NCI-H2196 treated with DMSO at 0.1 percent for 48 hours (cell line): ENCODE data around the gene ACAD9.
A peak's percentile ranks its signal among the peaks of the same experiment; 100 is the strongest.
"Not testable (repeated sequence)": the region's sequence is repeated elsewhere in the genome, so short reads cannot be mapped to it uniquely, and the experiment has no call there.

ENCODE experiments used
- DNase-seq: peaks from one replicate; lab custom pipeline; 2025; ENCODE audit not compliant: unreplicated experiment; lab: John Stamatoyannopoulos, UW

ACAD9 gene

DNA sequence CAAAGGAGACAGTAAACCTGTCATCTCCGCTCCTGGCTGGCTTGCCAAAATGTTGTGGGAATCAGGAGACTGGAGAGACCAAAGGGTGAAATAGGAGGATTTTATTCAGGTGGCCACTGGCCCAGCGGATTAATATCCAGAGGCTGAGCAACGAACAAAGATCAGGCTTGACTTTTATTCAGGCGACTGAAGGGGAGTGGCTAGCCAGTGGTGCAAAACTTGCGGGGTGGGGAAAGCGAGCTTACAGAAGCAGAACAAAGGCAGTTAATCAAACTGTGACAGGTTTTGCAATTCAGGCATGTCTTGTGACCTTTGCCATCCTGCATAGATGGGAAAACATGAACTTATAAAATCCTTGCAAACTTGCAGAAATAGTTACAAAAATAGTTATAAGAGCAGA, 19.8 kb upstream of the ACAD9 start:
- no peak for DNase-seq

DNA sequence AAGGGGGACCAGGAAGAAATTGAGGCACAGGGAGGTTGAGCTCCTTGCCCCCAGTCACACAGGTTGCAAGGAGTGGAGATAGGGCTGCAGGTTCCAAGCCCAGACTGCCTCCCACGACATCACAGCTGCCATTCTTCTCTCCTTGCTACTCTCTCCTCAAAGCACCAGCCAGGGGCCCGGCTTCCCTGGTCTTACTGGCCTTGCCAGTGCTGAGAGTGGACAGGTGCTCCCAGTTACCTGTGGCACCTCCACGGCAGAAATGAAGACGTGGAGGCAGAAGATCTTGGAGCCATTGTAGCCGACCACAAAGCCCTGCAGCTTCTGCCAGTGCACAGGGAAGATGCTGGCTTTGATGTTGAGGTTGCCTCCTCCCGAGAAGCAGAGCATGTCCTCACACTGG, 17.9 kb upstream of the ACAD9 start:
- DNase-seq = no peak

DNA sequence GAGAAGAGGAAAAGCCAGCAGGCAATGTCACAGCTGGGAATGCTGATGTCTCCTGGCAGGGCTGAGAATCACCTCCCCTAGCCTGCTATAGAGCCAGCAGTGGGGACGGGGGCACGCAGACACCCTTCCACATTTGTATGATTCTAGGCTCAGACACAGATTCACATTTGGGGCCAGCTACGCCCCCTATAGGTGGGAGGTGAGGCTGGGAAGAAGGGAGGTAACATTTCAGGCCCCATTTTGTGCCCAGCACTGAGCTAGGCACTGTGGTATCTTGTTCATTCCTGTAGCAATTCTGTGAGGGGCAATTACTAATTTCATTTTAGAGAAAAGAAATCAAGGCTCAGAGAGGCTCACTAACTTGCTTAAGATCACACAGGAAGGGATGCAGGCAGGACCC, 15.9 kb upstream of the ACAD9 start:
- DNase-seq = no peak

DNA sequence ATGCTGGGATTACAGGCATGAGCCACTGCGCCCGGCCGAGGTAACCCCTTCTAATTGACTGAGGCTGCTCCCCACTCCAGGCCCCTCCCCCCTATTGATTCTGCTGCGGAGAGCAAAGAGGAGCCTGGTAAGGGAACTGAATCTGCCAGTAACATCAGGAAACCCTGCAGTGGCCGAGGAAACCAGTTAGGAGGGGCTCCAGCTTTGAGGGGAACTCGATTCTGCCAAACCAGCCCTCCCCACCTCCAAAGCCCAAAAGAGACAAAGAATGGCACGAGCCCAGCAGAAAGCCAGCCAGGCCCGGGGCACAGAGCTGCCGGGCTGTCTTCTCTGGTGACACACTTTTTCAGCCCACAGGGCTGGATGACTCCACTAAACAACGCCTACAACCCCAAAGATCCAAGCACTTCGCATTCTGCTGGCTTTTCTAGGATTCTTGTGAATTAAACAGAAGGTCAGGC, 15.0 kb upstream of the ACAD9 start:
- DNase-seq = no peak

DNA sequence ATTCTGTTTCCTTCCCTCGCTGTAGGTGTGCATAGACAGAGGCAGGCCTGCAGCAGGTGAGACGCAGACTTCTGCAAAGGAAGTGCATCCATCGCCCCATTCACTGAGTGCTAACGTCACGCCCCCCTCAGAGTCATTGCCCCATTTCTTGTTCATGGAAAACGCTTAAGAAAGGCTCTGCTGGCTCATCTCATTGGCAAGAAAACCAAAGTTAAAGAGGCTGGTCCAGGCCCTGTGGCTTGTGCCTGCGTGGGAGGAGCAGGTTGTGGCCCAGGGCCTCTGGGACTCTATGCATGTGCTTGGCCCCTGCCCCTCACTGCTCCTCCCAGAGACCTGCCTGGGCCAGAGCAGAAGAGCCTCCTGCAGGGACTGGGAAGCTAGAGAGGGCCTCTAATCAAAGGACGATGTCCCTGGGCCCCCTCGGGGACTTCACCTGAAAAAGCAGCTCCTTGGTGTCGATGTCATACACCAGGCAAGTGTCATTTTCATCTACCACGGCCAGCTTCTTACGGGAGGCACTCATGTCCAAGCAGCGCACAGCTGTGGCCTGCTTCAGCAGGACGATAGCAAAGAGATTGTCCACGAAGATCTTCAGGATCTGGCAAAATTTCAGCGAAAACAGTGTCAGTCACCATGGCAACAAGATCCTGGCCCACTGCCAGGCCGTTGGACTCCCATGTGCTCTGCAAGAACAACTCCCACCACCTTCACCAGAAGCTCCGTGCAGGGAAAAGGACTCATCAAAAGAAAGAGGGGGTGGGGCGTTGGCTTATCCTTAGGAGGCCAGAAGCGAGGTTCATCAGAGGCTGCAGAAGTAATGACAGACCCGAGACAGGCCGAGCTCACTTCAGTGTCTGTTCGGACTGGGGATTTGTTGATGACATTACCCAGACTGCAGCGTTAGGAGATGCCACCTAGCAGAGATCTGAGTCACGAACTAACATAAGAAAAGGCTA, 14.3 kb upstream of the ACAD9 start:
- DNase-seq = not testable (repeated sequence)

DNA sequence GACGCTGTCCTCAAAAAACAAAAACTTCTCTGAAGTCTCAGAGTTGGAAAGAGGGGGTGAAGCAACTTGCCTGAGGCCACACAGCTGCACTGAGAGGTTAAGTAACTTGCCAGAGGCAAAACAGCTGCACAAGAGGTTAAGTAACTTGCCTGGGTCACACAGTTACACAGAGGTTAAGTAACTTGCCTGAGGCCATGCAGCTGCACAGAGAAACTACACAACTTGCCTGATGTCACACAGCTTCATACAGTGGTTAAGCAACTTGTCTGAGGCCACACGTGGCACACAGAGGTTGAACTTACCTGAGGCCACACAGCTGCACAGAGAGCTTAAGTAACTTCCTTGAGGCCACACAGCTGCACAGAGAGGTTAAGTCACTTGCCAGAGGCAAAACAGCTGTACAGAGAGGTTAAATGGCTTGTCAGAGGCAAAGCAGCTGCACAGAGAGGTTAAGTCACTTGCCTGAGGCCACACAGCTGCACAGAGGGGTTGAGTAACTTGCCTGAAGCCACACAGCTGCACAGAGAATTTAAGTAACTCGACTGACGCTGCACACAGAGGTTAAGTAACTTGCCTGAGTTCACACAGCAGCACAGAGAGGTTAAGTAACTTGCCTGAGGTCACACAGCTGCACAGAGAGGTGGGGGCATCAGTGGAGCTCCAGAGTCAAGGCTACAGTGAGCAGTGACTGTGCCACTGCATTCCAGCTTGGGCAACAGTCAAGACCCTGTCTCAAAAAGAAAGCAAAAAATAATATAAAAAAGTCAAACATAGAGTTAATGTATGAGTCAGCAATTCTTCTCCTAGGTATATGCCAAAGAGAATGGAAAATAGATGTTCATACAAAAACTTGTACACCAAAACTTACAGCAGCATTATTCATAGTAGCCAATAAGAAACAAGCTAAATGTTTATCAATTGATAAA, 12.0 kb upstream of the ACAD9 start:
- DNase-seq = no peak

DNA sequence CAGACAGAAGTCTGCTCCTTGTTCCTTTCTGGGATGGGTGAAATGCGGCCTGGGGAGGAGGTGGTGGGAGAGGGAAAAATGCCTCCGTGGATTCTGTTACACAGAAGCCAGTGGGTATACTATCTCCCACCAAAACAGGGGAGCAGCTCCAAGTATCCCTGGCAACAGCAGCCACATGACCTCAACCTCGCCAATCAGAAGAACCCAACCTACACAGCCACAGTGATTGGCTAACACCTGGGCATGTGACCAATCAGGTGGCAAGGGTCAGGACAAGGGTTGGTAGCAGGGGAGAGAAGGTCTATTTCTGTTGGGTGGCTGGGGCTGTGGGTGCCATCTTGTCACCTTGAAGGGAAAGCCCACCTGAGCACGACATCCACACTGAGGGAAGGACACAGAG, 9.1 kb upstream of the ACAD9 start:
- DNase-seq = no peak

DNA sequence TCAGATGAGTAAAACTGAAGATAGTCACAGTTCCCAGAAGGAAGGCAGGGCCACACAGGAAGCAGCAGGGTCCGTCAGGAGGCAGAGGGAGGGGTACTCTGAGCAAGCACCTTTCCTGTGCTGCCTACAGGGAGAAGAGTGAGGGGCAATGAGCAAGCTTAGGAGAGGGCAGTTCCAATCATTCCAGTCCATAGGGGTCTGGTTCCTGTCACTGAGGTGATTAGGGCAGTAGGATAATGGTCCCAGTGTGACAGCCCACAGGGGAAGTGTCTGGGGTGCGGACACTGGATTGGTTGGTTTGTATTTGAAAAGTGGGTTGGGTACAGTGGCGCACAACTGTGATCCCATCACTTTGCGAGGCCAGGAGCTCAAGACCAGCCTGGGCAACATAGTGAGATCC, 7.1 kb upstream of the ACAD9 start:
- DNase-seq = no peak

DNA sequence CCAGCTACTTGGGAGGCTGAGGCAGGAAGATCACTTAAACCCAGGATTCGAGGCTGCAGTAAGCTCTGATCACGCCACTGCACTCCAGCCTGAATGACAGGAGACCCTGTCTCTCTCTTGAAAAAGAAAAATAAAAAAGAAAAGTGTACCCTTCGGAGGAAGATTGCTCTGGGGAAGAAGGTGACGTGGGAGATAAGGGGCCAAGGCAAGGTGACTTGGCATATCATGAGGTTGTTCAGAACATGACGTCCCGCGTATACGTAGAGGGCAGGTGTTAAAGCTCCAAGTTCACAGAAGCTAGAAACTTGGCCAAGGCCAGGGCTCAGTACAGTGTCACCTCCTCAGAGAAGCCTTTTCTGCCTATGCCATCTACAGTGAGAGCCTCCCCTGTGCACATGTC, 6.7 kb upstream of the ACAD9 start:
- DNase-seq = no peak

DNA sequence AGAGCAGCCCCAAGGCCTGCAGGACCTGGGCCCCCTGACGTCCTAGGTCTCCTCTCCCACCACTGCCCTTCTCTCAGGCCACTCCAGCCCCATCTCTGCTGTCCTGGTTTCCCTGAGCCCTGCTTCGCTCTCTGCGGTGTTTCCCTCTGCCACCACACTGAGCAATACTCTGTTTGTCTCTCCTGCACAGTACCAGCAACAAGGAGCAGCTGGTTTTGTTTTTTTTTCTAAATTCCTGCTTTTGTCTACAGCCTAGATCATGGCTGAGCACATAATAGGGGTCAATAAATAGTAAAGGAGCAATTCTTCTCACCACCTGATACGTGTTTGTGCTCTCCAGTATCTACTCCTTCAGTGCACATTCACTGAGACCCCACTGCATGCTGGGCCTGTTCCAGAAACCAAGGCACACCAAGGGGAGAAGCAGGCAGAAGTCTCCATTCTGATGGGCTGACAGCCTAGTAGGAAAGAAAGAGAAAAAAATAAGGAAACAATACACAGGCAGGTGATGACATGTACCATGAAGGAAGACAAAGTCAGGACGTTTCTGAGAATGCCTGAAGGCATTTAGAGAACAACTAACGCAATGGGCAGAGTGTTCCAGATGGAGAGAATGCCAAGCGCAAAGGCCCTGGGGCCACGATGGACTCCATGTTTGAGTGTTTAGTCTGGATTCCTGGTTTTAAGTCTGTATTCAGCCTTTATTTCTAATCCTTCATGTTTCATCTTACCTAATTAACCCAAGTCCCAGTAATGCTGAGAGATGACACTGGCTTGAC, 6.0 kb upstream of the ACAD9 start:
- DNase-seq = no peak

DNA sequence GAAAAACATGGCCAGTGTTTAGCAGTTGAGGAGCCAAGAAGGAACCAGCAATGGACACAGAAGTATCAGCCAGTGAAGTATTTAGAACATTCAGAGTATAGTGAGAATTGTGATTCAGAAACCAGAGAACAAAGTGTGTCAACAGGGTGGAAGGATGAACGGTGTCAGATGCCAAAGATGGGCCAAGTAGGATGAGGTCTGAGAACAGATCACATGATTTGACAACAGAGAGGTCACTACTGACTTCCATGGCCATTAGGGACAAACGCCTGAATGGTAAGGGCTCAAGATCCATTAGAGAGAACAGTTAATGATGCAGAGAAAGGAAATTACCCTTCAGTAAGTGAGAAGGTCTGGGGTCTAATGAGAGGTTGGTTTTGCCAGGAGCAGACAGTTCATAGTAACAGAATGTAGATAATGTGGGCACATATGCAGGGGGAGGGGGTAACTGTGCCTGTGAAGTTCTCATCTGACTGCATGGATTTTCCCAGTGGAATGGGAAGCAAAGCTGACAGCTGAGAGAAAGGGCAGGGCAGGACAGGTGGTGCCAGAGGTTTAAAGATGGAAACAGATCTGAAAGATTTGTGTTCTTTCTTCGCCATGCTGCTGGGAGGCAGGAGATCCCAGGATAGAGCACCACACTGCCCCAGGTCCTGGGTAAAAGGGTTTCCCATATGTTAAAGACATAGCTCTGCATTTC, 4.8 kb upstream of the ACAD9 start:
- no peak for DNase-seq

DNA sequence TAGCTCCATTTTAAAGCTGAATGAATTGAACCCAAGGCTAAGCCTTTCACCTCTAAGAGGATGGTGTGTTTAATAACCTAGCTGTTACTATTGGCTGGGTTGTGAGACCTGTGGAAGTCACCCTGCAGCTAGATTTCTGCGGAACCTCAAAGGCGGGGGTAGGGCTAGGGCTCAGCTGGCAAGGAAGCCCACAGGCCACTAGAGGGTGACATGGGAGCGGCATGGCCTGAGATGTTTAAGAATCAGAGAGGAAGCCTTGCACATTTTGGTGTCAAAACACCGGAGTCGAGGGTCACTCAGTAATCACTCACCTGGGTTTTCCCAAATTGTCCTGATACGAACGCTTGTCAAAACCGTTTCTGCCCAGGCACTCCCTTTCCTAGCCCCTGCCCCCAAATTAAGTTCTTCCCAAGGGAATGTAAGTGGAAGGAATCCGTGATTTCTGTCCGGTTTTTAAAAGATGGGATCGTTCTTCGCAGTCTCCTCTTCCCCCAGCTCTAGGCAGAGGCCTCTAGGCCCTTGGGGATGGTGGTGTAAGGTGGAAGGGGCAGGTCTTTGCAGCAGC, 3.8 kb upstream of the ACAD9 start:
- DNase-seq = no peak

DNA sequence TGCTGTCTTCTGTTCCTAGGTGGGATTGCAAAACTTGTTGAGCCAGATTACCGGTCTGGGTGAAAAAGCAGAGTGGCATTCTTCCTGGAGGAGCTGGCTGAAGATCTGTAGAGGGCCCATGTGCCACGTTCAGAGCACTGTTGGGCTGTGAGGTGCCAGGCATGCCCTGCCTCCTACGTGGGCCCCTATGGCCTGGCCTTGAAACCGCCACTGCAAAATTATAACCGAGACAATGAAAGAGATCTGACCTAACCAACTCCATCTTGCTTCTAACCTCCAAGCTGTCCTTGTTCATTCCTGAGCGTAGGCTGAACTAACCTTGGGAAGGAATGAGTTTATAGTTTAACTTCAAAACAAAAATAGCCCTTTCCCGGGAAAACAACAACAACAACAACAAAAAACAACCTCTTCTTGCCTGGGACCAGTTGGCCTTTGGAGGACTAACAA, 1.4 kb upstream of the ACAD9 start:
- DNase-seq = no peak

DNA sequence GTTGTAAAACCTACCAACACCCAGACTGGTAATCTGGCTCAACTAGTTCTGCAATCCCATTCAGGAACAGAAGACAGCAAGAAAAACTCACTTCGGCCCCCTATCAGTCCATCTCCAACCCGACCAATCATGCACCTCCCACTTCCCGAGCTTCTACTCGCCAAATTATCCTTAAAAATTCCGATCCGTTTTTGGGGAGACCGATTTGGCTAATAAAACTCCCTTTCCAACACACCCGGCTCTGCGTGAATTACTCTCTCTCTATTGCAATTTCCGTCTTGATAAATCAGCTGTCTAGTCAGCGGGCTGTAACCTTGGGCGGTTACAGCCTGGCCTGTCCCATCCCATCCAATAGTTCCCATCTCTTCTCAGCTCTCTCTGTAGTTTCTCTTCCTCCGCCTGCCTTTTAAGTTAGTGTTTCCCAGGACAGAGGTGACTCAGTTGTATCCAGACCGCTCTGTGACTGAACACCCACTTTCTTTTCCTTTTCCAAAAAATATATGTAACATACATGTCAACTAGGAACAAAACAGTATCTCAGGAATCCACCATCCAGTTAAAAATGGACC, 780 bp upstream of the ACAD9 start:
- peak; percentile 15 for DNase-seq

DNA sequence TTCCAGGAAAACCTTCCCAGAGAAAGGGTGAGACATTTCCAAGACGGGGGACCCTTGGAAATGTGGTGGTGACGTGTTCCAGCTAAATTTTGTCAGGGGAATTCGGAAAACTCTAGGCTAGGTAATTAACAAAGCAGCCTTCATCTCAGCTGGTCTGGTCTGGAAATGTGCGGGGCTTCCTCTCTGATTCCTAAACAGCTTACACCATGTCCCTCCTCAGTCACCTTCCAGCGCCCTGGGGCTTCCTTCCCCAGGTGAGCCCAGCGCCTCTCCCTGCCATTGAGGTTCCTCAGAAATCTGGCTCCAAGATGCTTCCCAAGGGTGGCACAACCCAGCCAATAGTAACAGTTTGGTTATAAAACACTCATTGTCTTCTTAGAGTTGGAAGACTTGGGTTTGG, 571 bp downstream of the ACAD9 start:
- no peak for DNase-seq

DNA sequence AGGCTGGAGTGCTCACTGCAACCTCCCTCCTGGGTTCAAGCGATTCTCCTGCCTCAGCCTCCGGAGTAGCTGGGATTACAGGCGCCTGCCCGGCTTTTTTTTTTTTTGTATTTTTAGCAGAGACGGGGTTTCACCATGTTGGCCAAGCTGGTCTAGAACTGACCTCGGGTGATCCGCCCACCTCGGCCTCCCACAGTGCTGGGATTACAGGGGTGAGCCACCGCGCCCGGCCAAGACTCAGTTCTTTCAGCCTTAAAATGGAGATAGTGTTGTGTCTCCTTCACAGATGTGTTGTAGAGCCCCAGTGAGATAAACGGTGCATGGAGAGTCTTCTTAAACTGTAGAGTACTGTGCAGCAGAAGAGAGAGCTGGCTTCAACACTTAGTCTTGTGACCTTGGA, 1.0 kb downstream of the ACAD9 start:
- not testable (repeated sequence) for DNase-seq

DNA sequence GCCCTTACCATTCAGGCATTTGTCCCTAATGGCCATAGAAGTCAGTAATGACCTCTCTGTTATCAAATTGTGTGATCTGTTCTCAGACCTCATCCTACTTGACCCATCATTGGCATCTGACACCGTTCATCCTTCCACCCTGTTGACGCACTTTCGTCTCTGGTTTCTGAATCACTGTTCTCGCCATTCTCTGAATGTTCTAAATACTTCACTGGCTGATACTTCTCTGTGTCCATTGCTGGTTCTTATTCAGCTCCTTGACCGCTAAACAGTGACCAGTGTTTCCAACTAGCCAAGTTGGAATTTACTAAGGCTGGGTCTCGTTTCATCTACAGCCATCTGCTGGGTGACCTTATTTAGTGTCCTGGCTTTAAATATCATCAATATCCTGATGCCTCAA, 2.2 kb downstream of the ACAD9 start:
- DNase-seq = no peak

DNA sequence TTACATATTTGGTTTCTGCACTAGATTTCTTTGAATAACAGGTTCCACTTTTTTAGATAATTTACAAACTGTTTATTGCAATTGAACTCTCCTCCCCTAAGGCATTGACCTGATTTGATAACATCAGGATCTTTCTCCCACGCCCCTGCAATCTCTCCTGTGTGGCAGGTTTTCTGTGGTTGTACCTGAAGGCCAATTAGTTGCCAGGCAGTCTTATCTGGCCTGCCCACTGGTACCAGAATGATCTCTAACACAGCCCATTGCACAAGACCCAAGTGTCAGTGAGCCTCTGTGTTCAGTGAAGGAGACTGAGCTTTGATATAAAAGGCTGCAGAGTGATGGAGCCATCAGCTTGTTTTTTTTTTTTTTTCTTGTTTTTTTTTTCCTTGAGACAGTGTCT, 3.3 kb downstream of the ACAD9 start:
- no peak for DNase-seq

DNA sequence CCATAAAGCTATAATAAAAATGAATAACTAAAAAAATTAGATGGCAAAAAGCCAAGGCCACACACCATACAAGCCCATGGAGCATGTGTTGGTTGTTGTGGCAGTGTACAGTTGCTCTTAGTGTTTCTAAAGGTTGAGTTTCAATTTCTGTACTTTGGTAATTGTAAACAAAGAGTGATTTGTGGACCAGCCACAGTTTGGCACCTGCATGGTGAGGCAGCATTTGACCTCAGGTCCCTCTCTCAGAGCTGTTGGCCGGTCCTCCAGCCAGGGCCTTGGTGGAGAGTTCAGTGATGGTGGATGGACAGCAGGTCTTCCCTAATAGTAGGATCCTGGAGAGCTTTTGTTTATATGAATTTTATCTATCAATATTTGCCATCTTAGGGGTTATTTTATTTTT, 5.6 kb downstream of the ACAD9 start:
- no peak for DNase-seq
